Erythroblast (primary cell): ENCODE measurements around the gene CHRNA1.

ENCODE experiments used
- GATA1 ChIP-seq: IDR thresholded peaks from 2 replicates; pipeline ENCODE4 v1.6.1; 2011; ENCODE audit warnings: low read depth, mild to moderate bottlenecking, control low read depth, low read length, moderate library complexity
- POLR2A ChIP-seq: IDR thresholded peaks from 2 replicates; pipeline ENCODE4 v1.6.1; 2011; ENCODE audit warnings: mild to moderate bottlenecking, low read length

GRCh38 chr2:174800436-174801205 is 36.3 kb upstream of the CHRNA1 start:
- no peak for TF ChIP-seq GATA1
- no peak for TF ChIP-seq POLR2A
